ENCODE data around the gene DACT3. TPM values are rescaled to one million over a fixed set of nuclear protein-coding genes. Genes with fewer than 3 reads are reported as not detected.

DACT3 gene
- total RNA-seq, 4 donors from 2014 or later = 1.3 to 4.1 (median 2.6) TPM

- TF ChIP-seq CTCF (IDR thresholded peaks at IDR 0.05) (no peak), POLR2A (IDR thresholded peaks at IDR 0.05) (no peak)
- intact Hi-C loops (cut with DNase I; ENCODE audit: low total_unique reads) = loop anchor here (10.0 kb wide), 1 partner anchor 46 kb away; the partner anchor contains the start of gene DACT3
- DNase-seq (ENCODE audit: low spot score in 2 of 2) = no peak
- H3K4me3 ChIP-seq (ENCODE audit: low read depth, poor library complexity, severe bottlenecking) = no peak overlapping the region
- 18 to 35% methylated on average over 9 of the region's 9 CpGs for WGBS, 2 donors
These were observed 42.2 kb downstream of the DACT3 start for GRCh38 chr19:46618670-46619231.

GRCh38 chr19:46617601-46618000, 43.4 kb downstream of the DACT3 start:
- no peak for DNase-seq (ENCODE audit: low spot score in 2 of 2)

GRCh38 chr19:46616631-46617322, 44.2 kb downstream of the DACT3 start:
- no peak for DNase-seq (ENCODE audit: low spot score in 2 of 2)
- WGBS, 2 donors = 23 to 24% methylated on average over 17 of the region's 17 CpGs
- intact Hi-C loops (cut with DNase I; ENCODE audit: low total_unique reads) = loop anchor here (10.0 kb wide), 1 partner anchor 48 kb away; the partner anchor contains the start of gene DACT3
- H3K4me3 ChIP-seq (ENCODE audit: low read depth, poor library complexity, severe bottlenecking) = no peak overlapping the region
- TF ChIP-seq POLR2A (IDR thresholded peaks at IDR 0.05) = no peak
- no peak for TF ChIP-seq CTCF (IDR thresholded peaks at IDR 0.05)

More at GRCh38 chr19:46617601-46618000, 43.4 kb downstream of the DACT3 start:
- TF ChIP-seq CTCF (IDR thresholded peaks at IDR 0.05) (no peak), POLR2A (IDR thresholded peaks at IDR 0.05) (no peak)
- WGBS, 2 donors = 79 to 83% methylated on average over 6 of the region's 6 CpGs
- intact Hi-C loops (cut with DNase I; ENCODE audit: low total_unique reads) = loop anchor here (10.0 kb wide), 1 partner anchor 47 kb away; the partner anchor contains the start of gene DACT3
- no peak overlapping the region for H3K4me3 ChIP-seq (ENCODE audit: low read depth, poor library complexity, severe bottlenecking)

- WGBS, 2 donors = 79 to 88% methylated on average over 10 of the region's 10 CpGs
These were observed 45.0 kb downstream of the DACT3 start for GRCh38 chr19:46615966-46616365.

GRCh38 chr19:46614114-46614722, 46.8 kb downstream of the DACT3 start:
- peak; percentile 73 to 96 for DNase-seq (ENCODE audit: low spot score in 2 of 2)
- whole genome bisulfite sequencing, 2 donors = 6% methylated on average over 12 of the region's 12 CpGs
- no peak overlapping the region for H3K4me3 ChIP-seq (ENCODE audit: low read depth, poor library complexity, severe bottlenecking)
- intact Hi-C loops (cut with DNase I; ENCODE audit: low total_unique reads) = loop anchor here (10.0 kb wide), 1 partner anchor 51 kb away; the partner anchor contains the start of gene DACT3
- TF ChIP-seq POLR2A (IDR thresholded peaks at IDR 0.05) (no peak), CTCF (IDR thresholded peaks at IDR 0.05) (peak in 2 of 3 donors; percentile 11 to 81)

More at GRCh38 chr19:46615966-46616365, 45.0 kb downstream of the DACT3 start:
- H3K4me3 ChIP-seq (ENCODE audit: low read depth, poor library complexity, severe bottlenecking) = no peak overlapping the region
- DNase-seq (ENCODE audit: low spot score in 2 of 2) = no peak
- intact Hi-C loops (cut with DNase I; ENCODE audit: low total_unique reads) = loop anchor here (10.0 kb wide), 1 partner anchor 49 kb away; the partner anchor contains the start of gene DACT3
- no peak for TF ChIP-seq CTCF (IDR thresholded peaks at IDR 0.05)
- no peak for TF ChIP-seq POLR2A (IDR thresholded peaks at IDR 0.05)

Data from lower leg skin (tissue), 4 donors.